ENCODE results near the gene SUPT3H.

SUPT3H gene

DNA sequence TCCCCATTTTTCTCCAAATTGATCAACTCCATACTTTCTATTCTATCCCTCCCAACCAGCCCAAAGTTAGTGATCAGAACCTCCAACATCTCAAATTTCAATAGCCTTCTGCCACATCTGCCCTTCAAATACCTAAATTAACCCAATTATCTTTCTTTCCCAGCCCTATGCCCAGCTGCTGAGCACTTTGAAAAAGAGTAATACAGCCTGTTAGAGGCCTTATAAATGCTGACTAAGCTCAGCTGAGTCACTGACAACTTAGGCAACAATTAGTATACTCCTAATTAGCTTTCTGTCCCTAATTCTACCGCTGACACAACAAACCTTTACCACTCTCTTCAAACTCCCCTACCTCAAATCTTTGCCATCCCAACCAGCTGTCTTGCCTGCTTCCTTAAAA, 26.1 kb downstream of the SUPT3H start:
- TF ChIP-seq SUZ12 (IDR thresholded peaks at IDR 0.05; ENCODE audit: extremely low read depth, insufficient read depth, insufficient read length): no peak
- no peak for TF ChIP-seq ZNF274 (IDR thresholded peaks at IDR 0.05; ENCODE audit: low read depth, low read length)
- TF ChIP-seq YY1 (IDR thresholded peaks at IDR 0.05; ENCODE audit: insufficient read depth, insufficient read length): no peak
- H3K36me3 ChIP-seq (ENCODE audit: insufficient read depth, insufficient read length, low read length): no peaks in the 10 kb centered on the region

GRCh38 chr6:45351076-45351475, 26.7 kb downstream of the SUPT3H start:
- Histone ChIP-seq H3K9me3 (ENCODE audit: insufficient read depth, low read length) (no peaks in the 10 kb centered on the region), H3K4me3 (ENCODE audit: insufficient read length, low read depth) (no peak overlapping the region), H3K36me3 (ENCODE audit: insufficient read depth, insufficient read length, low read length) (no peaks in the 10 kb centered on the region), H3K27me3 (ENCODE audit: insufficient read depth, insufficient read length) (no peaks in the 10 kb centered on the region), H3K4me1 (ENCODE audit: insufficient read depth, insufficient read length) (no peaks in the 10 kb centered on the region), H3K9ac (ENCODE audit: insufficient read length, low read depth) (no peak overlapping the region)
- TF ChIP-seq SUZ12 (IDR thresholded peaks at IDR 0.05; ENCODE audit: extremely low read depth, insufficient read depth, insufficient read length) (no peak), ZNF274 (IDR thresholded peaks at IDR 0.05; ENCODE audit: low read depth, low read length) (no peak), YY1 (IDR thresholded peaks at IDR 0.05; ENCODE audit: insufficient read depth, insufficient read length) (no peak)
- DNase-seq (ENCODE audit: low read depth, low spot score): no peak

More for the DNA sequence above, 26.1 kb downstream of the SUPT3H start:
- H3K9me3 ChIP-seq (ENCODE audit: insufficient read depth, low read length): no peaks in the 10 kb centered on the region
- H3K4me3 ChIP-seq (ENCODE audit: insufficient read length, low read depth): no peak overlapping the region
- no peak for DNase-seq (ENCODE audit: low read depth, low spot score)
- no peaks in the 10 kb centered on the region for H3K4me1 ChIP-seq (ENCODE audit: insufficient read depth, insufficient read length)
- H3K27me3 ChIP-seq (ENCODE audit: insufficient read depth, insufficient read length): no peaks in the 10 kb centered on the region
- H3K9ac ChIP-seq (ENCODE audit: insufficient read length, low read depth): no peak overlapping the region

- Histone ChIP-seq H3K9ac (ENCODE audit: insufficient read length, low read depth) (no peak overlapping the region), H3K4me3 (ENCODE audit: insufficient read length, low read depth) (no peak overlapping the region), H3K4me1 (ENCODE audit: insufficient read depth, insufficient read length) (no peaks in the 10 kb centered on the region), H3K36me3 (ENCODE audit: insufficient read depth, insufficient read length, low read length) (no peaks in the 10 kb centered on the region), H3K9me3 (ENCODE audit: insufficient read depth, low read length) (no peaks in the 10 kb centered on the region), H3K27me3 (ENCODE audit: insufficient read depth, insufficient read length) (no peaks in the 10 kb centered on the region)
- no peak for DNase-seq (ENCODE audit: low read depth, low spot score)
- TF ChIP-seq SUZ12 (IDR thresholded peaks at IDR 0.05; ENCODE audit: extremely low read depth, insufficient read depth, insufficient read length) (no peak), ZNF274 (IDR thresholded peaks at IDR 0.05; ENCODE audit: low read depth, low read length) (no peak)
These were observed 27.5 kb downstream of the SUPT3H start for GRCh38 chr6:45350186-45350710.

DNA sequence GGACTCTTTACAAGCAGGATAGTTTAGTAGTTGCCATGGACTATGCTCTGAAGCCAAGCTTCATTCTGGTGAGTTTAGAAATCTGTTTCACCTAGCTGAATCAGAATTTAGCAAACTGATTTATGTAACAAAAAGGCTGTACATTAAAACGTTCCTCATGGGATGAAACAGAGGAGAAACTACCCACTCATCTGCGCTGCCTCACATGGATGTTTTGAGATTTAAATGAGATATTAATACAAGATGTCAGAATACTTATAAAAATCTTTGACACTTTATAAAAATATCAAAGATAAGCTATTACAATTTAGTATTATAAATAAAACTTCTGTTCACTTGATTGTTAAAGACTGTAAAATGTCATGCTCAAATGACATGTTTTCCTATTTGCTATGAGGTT, 32.8 kb downstream of the SUPT3H start:
- no peaks in the 10 kb centered on the region for H3K9me3 ChIP-seq (ENCODE audit: insufficient read depth, low read length)
- DNase-seq (ENCODE audit: low read depth, low spot score): no peak
- no peaks in the 10 kb centered on the region for H3K27me3 ChIP-seq (ENCODE audit: insufficient read depth, insufficient read length)
- TF ChIP-seq ZNF274 (IDR thresholded peaks at IDR 0.05; ENCODE audit: low read depth, low read length) (no peak), YY1 (IDR thresholded peaks at IDR 0.05; ENCODE audit: insufficient read depth, insufficient read length) (no peak), SUZ12 (IDR thresholded peaks at IDR 0.05; ENCODE audit: extremely low read depth, insufficient read depth, insufficient read length) (no peak)
- H3K4me3 ChIP-seq (ENCODE audit: insufficient read length, low read depth): no peak overlapping the region
- no peaks in the 10 kb centered on the region for H3K36me3 ChIP-seq (ENCODE audit: insufficient read depth, insufficient read length, low read length)
- H3K4me1 ChIP-seq (ENCODE audit: insufficient read depth, insufficient read length): no peaks in the 10 kb centered on the region
- H3K9ac ChIP-seq (ENCODE audit: insufficient read length, low read depth): no peak overlapping the region

DNA sequence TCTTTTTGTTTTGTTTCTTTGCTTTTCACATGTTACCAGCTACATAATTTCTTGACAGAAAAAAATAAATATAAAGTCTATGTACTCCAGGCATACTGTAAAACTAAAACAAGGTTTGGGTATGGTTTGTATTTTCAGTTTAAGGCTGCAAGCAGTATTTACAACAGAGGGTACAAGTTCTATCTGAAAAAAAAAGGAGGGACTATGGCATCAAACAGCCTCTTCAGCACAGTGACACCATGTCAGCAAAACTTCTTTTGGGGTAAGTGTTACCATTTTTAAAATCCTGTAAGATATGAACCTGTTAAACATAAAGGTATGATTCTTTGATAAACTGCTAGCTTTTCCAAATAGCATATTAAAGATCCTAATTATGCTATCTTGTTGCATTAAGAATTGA, 49.2 kb downstream of the SUPT3H start:
- DNase-seq (ENCODE audit: low read depth, low spot score): no peak
- H3K27me3 ChIP-seq (ENCODE audit: insufficient read depth, insufficient read length): no peaks in the 10 kb centered on the region
- no peak overlapping the region for H3K4me3 ChIP-seq (ENCODE audit: insufficient read length, low read depth)
- no peak for TF ChIP-seq SUZ12 (IDR thresholded peaks at IDR 0.05; ENCODE audit: extremely low read depth, insufficient read depth, insufficient read length)
- TF ChIP-seq ZNF274 (IDR thresholded peaks at IDR 0.05; ENCODE audit: low read depth, low read length): no peak
- no peak for TF ChIP-seq YY1 (IDR thresholded peaks at IDR 0.05; ENCODE audit: insufficient read depth, insufficient read length)
- no peaks in the 10 kb centered on the region for H3K36me3 ChIP-seq (ENCODE audit: insufficient read depth, insufficient read length, low read length)
- H3K4me1 ChIP-seq (ENCODE audit: insufficient read depth, insufficient read length): no peaks in the 10 kb centered on the region
- H3K9me3 ChIP-seq (ENCODE audit: insufficient read depth, low read length): no peaks in the 10 kb centered on the region
- no peak overlapping the region for H3K9ac ChIP-seq (ENCODE audit: insufficient read length, low read depth)

GRCh38 chr6:45327956-45328522, 49.7 kb downstream of the SUPT3H start, which contains the start of gene RUNX2:
Gene RUNX2, plus strand, starts transcription at chr6:45328330. Its CDS starts 397 bp downstream, at chr6:45328727.
- no peaks in the 10 kb centered on the region for H3K36me3 ChIP-seq (ENCODE audit: insufficient read depth, insufficient read length, low read length)
- H3K9me3 ChIP-seq (ENCODE audit: insufficient read depth, low read length): no peaks in the 10 kb centered on the region
- no peak for DNase-seq (ENCODE audit: low read depth, low spot score)
- TF ChIP-seq SUZ12 (IDR thresholded peaks at IDR 0.05; ENCODE audit: extremely low read depth, insufficient read depth, insufficient read length) (no peak), YY1 (IDR thresholded peaks at IDR 0.05; ENCODE audit: insufficient read depth, insufficient read length) (no peak), ZNF274 (IDR thresholded peaks at IDR 0.05; ENCODE audit: low read depth, low read length) (no peak)
- H3K4me1 ChIP-seq (ENCODE audit: insufficient read depth, insufficient read length): no peaks in the 10 kb centered on the region
- no peak within 1 kb of the TSS for H3K9ac ChIP-seq (ENCODE audit: insufficient read length, low read depth)
- H3K27me3 ChIP-seq (ENCODE audit: insufficient read depth, insufficient read length): no peaks in the 10 kb centered on the region
- H3K4me3 ChIP-seq (ENCODE audit: insufficient read length, low read depth): no peak within 1 kb of the TSS

GRCh38 chr6:45326698-45327417, 50.9 kb downstream of the SUPT3H start:
- H3K4me1 ChIP-seq (ENCODE audit: insufficient read depth, insufficient read length): no peaks in the 10 kb centered on the region
- no peak for DNase-seq (ENCODE audit: low read depth, low spot score)
- H3K9ac ChIP-seq (ENCODE audit: insufficient read length, low read depth): no peak overlapping the region

More at GRCh38 chr6:45326698-45327417, 50.9 kb downstream of the SUPT3H start:
- no peak overlapping the region for H3K4me3 ChIP-seq (ENCODE audit: insufficient read length, low read depth)
- TF ChIP-seq ZNF274 (IDR thresholded peaks at IDR 0.05; ENCODE audit: low read depth, low read length) (no peak), YY1 (IDR thresholded peaks at IDR 0.05; ENCODE audit: insufficient read depth, insufficient read length) (no peak), SUZ12 (IDR thresholded peaks at IDR 0.05; ENCODE audit: extremely low read depth, insufficient read depth, insufficient read length) (no peak)
- H3K9me3 ChIP-seq (ENCODE audit: insufficient read depth, low read length): no peaks in the 10 kb centered on the region
- no peaks in the 10 kb centered on the region for H3K36me3 ChIP-seq (ENCODE audit: insufficient read depth, insufficient read length, low read length)
- no peaks in the 10 kb centered on the region for H3K27me3 ChIP-seq (ENCODE audit: insufficient read depth, insufficient read length)
